Left renal cortex interstitium (tissue), 4 donors: Measurements from ENCODE around the gene TBC1D22A. TPM values are rescaled to one million over a fixed set of nuclear protein-coding genes. Genes with fewer than 3 reads are reported as not detected.

Source experiments
- DNase-seq, 4 donors: peaks; one replicate each; pipeline ENCODE4 v3.0.0-alpha.2; 2013; ENCODE audit warnings: low read depth in 4 of 4, low spot score in 2 of 4, missing footprints in 1 of 4
- polyA plus RNA-seq, 4 donors: library from polyadenylated mRNA; unstranded; fragments of 120-200 nt; gene quantifications; one replicate each; pipeline ENCODE4 v1.2.1, GENCODE V29; 2013; ENCODE audit not compliant: insufficient read length in 4 of 4

TBC1D22A gene
- polyA plus RNA-seq, 4 donors, result 17.1 to 19.2 (median 18.4) TPM

- no peak for DNase-seq
These were observed 391.5 kb downstream of the TBC1D22A start for GRCh38 chr22:47153854-47154525.

GRCh38 chr22:47154621-47155081, 392.2 kb downstream of the TBC1D22A start:
- no peak for DNase-seq

- no peak for DNase-seq
These were observed 392.9 kb downstream of the TBC1D22A start for GRCh38 chr22:47155131-47155885.

GRCh38 chr22:47155912-47156311, 393.5 kb downstream of the TBC1D22A start:
- no peak for DNase-seq

- DNase-seq, result no peak
These were observed 394.1 kb downstream of the TBC1D22A start for GRCh38 chr22:47156352-47157092.

- no peak for DNase-seq
These were observed 394.6 kb downstream of the TBC1D22A start for GRCh38 chr22:47157093-47157420.

- DNase-seq, result no peak
These were observed 395.2 kb downstream of the TBC1D22A start for GRCh38 chr22:47157486-47158270.

GRCh38 chr22:47158457-47158856, 396.0 kb downstream of the TBC1D22A start:
- no peak for DNase-seq

- no peak for DNase-seq
These were observed 397.1 kb downstream of the TBC1D22A start for GRCh38 chr22:47159592-47159991.

GRCh38 chr22:47160141-47160541, 397.7 kb downstream of the TBC1D22A start:
- no peak for DNase-seq

- DNase-seq, result no peak
These were observed 398.5 kb downstream of the TBC1D22A start for GRCh38 chr22:47160781-47161520.

- DNase-seq, result no peak
These were observed 399.2 kb downstream of the TBC1D22A start for GRCh38 chr22:47161631-47162030.

- no peak for DNase-seq
These were observed 400.4 kb downstream of the TBC1D22A start for GRCh38 chr22:47162865-47163264.

- no peak for DNase-seq
These were observed 401.0 kb downstream of the TBC1D22A start for GRCh38 chr22:47163481-47163855.

- DNase-seq, result no peak
These were observed 401.5 kb downstream of the TBC1D22A start for GRCh38 chr22:47163856-47164513.

GRCh38 chr22:47164514-47165337, 402.3 kb downstream of the TBC1D22A start:
- no peak for DNase-seq

- DNase-seq, result no peak
These were observed 403.0 kb downstream of the TBC1D22A start for GRCh38 chr22:47165338-47166032.

- DNase-seq, result no peak
These were observed 403.6 kb downstream of the TBC1D22A start for GRCh38 chr22:47166033-47166404.
